ENCODE results near the gene SOX1. TPM values are rescaled to one million over a fixed set of nuclear protein-coding genes. Genes with fewer than 3 reads are reported as not detected.

The SOX1 gene
- total RNA-seq, 1 donor = not detected

- H3K4me3 ChIP-seq (ENCODE audit: low read depth, low read length) = no peak overlapping the region
- TF ChIP-seq, protein P1, sequence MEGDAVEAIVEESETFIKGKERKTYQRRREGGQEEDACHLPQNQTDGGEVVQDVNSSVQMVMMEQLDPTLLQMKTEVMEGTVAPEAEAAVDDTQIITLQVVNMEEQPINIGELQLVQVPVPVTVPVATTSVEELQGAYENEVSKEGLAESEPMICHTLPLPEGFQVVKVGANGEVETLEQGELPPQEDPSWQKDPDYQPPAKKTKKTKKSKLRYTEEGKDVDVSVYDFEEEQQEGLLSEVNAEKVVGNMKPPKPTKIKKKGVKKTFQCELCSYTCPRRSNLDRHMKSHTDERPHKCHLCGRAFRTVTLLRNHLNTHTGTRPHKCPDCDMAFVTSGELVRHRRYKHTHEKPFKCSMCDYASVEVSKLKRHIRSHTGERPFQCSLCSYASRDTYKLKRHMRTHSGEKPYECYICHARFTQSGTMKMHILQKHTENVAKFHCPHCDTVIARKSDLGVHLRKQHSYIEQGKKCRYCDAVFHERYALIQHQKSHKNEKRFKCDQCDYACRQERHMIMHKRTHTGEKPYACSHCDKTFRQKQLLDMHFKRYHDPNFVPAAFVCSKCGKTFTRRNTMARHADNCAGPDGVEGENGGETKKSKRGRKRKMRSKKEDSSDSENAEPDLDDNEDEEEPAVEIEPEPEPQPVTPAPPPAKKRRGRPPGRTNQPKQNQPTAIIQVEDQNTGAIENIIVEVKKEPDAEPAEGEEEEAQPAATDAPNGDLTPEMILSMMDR (IDR thresholded peaks at IDR 0.05; ENCODE audit: insufficient read depth, low read length) = no peak
- no peak for DNase-seq (ENCODE audit: low read depth)
These were observed 904 bp upstream of the SOX1 start for GRCh38 chr13:112065867-112066623.

GRCh38 chr13:112066624-112067004 lies 335 bp upstream of the SOX1 start:
- DNase-seq (ENCODE audit: low read depth) = no peak

DNA sequence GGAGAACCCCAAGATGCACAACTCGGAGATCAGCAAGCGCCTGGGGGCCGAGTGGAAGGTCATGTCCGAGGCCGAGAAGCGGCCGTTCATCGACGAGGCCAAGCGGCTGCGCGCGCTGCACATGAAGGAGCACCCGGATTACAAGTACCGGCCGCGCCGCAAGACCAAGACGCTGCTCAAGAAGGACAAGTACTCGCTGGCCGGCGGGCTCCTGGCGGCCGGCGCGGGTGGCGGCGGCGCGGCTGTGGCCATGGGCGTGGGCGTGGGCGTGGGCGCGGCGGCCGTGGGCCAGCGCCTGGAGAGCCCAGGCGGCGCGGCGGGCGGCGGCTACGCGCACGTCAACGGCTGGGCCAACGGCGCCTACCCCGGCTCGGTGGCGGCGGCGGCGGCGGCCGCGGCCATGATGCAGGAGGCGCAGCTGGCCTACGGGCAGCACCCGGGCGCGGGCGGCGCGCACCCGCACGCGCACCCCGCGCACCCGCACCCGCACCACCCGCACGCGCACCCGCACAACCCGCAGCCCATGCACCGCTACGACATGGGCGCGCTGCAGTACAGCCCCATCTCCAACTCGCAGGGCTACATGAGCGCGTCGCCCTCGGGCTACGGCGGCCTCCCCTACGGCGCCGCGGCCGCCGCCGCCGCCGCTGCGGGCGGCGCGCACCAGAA lies 1.1 kb downstream of the SOX1 start:
- no peak overlapping the region for H3K4me3 ChIP-seq (ENCODE audit: low read depth, low read length)
- no peak for DNase-seq (ENCODE audit: low read depth)
- TF ChIP-seq, protein P1 (IDR thresholded peaks at IDR 0.05; ENCODE audit: insufficient read depth, low read length) = no peak

More at GRCh38 chr13:112066624-112067004, 335 bp upstream of the SOX1 start:
- TF ChIP-seq, protein P1 (IDR thresholded peaks at IDR 0.05; ENCODE audit: insufficient read depth, low read length) = no peak
- no peak overlapping the region for H3K4me3 ChIP-seq (ENCODE audit: low read depth, low read length)

- no peak overlapping the region for H3K4me3 ChIP-seq (ENCODE audit: low read depth, low read length)
- DNase-seq (ENCODE audit: low read depth) = no peak
- TF ChIP-seq, protein P1 (IDR thresholded peaks at IDR 0.05; ENCODE audit: insufficient read depth, low read length) = no peak
These were observed 1.7 kb downstream of the SOX1 start for GRCh38 chr13:112068540-112069060.

GRCh38 chr13:112069061-112069844 lies 2.3 kb downstream of the SOX1 start:
- no peak overlapping the region for H3K4me3 ChIP-seq (ENCODE audit: low read depth, low read length)
- no peak for DNase-seq (ENCODE audit: low read depth)
- TF ChIP-seq, protein P1 (IDR thresholded peaks at IDR 0.05; ENCODE audit: insufficient read depth, low read length) = no peak

- TF ChIP-seq, protein P1 (IDR thresholded peaks at IDR 0.05; ENCODE audit: insufficient read depth, low read length) = no peak
- no peak for DNase-seq (ENCODE audit: low read depth)
- H3K4me3 ChIP-seq (ENCODE audit: low read depth, low read length) = no peak overlapping the region
These were observed 2.9 kb downstream of the SOX1 start for GRCh38 chr13:112069845-112070251.

All from fibroblast of the aortic adventitia (primary cell).